ENCODE measurements around the gene TMEM109. TPM values are rescaled to one million over a fixed set of nuclear protein-coding genes. Genes with fewer than 3 reads are reported as not detected.

Gene TMEM109
- total and polyA plus RNA-seq, 2 of the 8 experiments (the other 6 are each of a cell fraction or from before 2014, with no cell fraction given), result 27.3 to 30.3 TPM

DNA sequence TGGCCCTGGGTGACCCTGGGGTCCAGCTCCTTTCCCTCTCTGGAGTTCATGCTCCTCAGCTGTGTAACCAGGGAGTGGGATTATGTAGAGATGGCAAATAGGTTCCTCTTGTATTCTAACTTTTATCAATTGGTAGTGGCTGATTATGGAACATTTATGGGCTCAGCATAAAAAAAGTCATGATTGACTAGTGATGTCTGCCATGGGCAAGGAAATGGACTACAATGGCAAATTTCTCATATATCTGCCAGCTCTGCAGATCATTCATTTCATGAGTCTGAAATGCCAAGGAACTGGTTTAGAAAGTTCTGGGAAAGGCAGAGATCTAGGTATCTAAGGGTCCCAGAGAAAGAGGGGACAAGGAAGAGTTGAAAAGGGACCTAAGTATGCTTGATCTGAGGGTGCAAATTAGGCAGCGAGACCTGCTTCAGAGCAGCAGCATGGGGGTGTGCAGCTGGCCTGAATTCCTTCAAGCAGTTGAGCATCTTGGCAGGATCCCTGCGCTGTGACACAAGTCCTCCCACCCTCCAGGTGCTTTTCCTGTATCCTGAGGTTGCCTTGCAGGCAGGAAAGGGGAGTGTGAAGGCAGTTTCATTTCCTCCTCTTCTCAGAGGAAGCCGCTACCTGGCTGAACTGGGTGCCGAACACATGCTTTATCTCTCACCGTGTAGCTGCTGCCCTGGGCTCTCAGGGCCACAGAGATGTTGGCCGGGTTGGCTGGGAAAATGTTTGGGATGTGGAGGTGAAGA is 27.6 kb downstream of the TMEM109 start (continued):
- TF ChIP-seq CHD7 (IDR thresholded peaks at IDR 0.05; ENCODE audit: insufficient replicate concordance, low read length) (no peak), RXRA (IDR thresholded peaks at IDR 0.05; ENCODE audit: insufficient read depth, low read depth, low read length) (no peak), FOSL1 (IDR thresholded peaks at IDR 0.05; ENCODE audit: insufficient read depth, low read depth, low read length) (no peak), USF2 (IDR thresholded peaks at IDR 0.05; ENCODE audit: low read length) (no peak), SP2 (IDR thresholded peaks at IDR 0.05; ENCODE audit: low read length) (no peak), EZH2 (IDR thresholded peaks at IDR 0.05; ENCODE audit: low read depth, low read length, severe bottlenecking) (no peak)
